HEK293 (cell line): ENCODE measurements around the gene NR1H3.

ENCODE experiments used
- BCL6B ChIP-seq: fragments of 450-650 bp; formaldehyde crosslinking; IDR thresholded peaks from 2 replicates; pipeline ENCODE4 v1.5.1; 2017; ENCODE audit warnings: missing biosample characterization, missing genetic modification characterization
- CTCF ChIP-seq: fragments of 450-650 bp; formaldehyde crosslinking; IDR thresholded peaks from 2 replicates; pipeline ENCODE4 v1.5.1; 2016; ENCODE audit warnings: missing biosample characterization, missing genetic modification characterization
- GFI1B ChIP-seq: fragments of 450-650 bp; formaldehyde crosslinking; IDR thresholded peaks from 2 replicates; pipeline ENCODE4 v1.5.1; 2016; ENCODE audit warnings: missing biosample characterization, missing genetic modification characterization
- GLI4 ChIP-seq: fragments of 450-650 bp; formaldehyde crosslinking; IDR thresholded peaks from 2 replicates; pipeline ENCODE4 v1.5.1; 2016; ENCODE audit warnings: missing biosample characterization, missing genetic modification characterization
- GLIS1 ChIP-seq: fragments of 450-650 bp; formaldehyde crosslinking; IDR thresholded peaks from 2 replicates; pipeline ENCODE4 v1.5.1; 2016; ENCODE audit warnings: missing biosample characterization, missing genetic modification characterization
- GLIS2 ChIP-seq: fragments of 450-650 bp; formaldehyde crosslinking; IDR thresholded peaks from 2 replicates; pipeline ENCODE4 v1.5.1; 2016; ENCODE audit warnings: missing biosample characterization, missing genetic modification characterization
- KLF7 ChIP-seq: fragments of 450-650 bp; formaldehyde crosslinking; IDR thresholded peaks from 2 replicates; pipeline ENCODE4 v1.5.1; 2016; ENCODE audit warnings: missing biosample characterization, missing genetic modification characterization, borderline replicate concordance
- PATZ1 ChIP-seq: fragments of 450-650 bp; formaldehyde crosslinking; IDR thresholded peaks from 2 replicates; pipeline ENCODE4 v1.5.1; 2016; ENCODE audit warnings: missing biosample characterization, missing genetic modification characterization
- PRDM1 ChIP-seq: fragments of 450-650 bp; formaldehyde crosslinking; IDR thresholded peaks from 2 replicates; pipeline ENCODE4; 2016; ENCODE audit warnings: missing biosample characterization, missing genetic modification characterization
- PRDM10 ChIP-seq: fragments of 450-650 bp; formaldehyde crosslinking; IDR thresholded peaks from 2 replicates; pipeline ENCODE4 v1.5.1; 2016; ENCODE audit warnings: missing biosample characterization, missing genetic modification characterization
- ZBTB26 ChIP-seq: fragments of 450-650 bp; formaldehyde crosslinking; optimal IDR thresholded peaks from 2 replicates; pipeline ENCODE3; 2016; ENCODE audit warnings: missing biosample characterization, mild to moderate bottlenecking, missing genetic modification characterization
- ZFP37 ChIP-seq: fragments of 450-650 bp; formaldehyde crosslinking; IDR thresholded peaks from 2 replicates; pipeline ENCODE4 v1.5.1; 2016; ENCODE audit warnings: missing biosample characterization, missing genetic modification characterization
- ZFP41 ChIP-seq: fragments of 450-650 bp; formaldehyde crosslinking; IDR thresholded peaks from 2 replicates; pipeline ENCODE4 v1.5.1; 2016; ENCODE audit warnings: missing biosample characterization, missing genetic modification characterization, borderline replicate concordance
- ZNF133 ChIP-seq: fragments of 450-650 bp; formaldehyde crosslinking; IDR thresholded peaks from 2 replicates; pipeline ENCODE4 v1.5.1; 2016; ENCODE audit warnings: missing biosample characterization, missing genetic modification characterization
- ZNF2 ChIP-seq: fragments of 450-650 bp; formaldehyde crosslinking; IDR thresholded peaks from 2 replicates; pipeline ENCODE4 v1.5.1; 2016; ENCODE audit warnings: missing biosample characterization, missing genetic modification characterization
- ZNF274 ChIP-seq, 2 experiments: fragments of 200-500 bp in 1 of 2; fragments of 450-650 bp in 1 of 2; sonication (Bioruptor generic) in 1 of 2; formaldehyde crosslinking in 1 of 2; IDR thresholded peaks; 2 replicates each; pipeline versions ENCODE4 v1.5.1 to v1.6.1; 2014 to 2016; ENCODE audit warnings: borderline replicate concordance in 1 of 2, inconsistent platforms in 1 of 2, low read length in 1 of 2, missing biosample characterization in 1 of 2, missing genetic modification characterization in 1 of 2
- ZNF324 ChIP-seq: fragments of 450-650 bp; formaldehyde crosslinking; IDR thresholded peaks from 2 replicates; pipeline ENCODE4 v1.5.1; 2016; ENCODE audit warnings: missing biosample characterization, missing genetic modification characterization
- ZNF341 ChIP-seq: fragments of 450-650 bp; formaldehyde crosslinking; IDR thresholded peaks from 2 replicates; pipeline ENCODE4; 2016; ENCODE audit warnings: low read depth, missing biosample characterization, missing genetic modification characterization
- ZNF473 ChIP-seq: fragments of 450-650 bp; formaldehyde crosslinking; IDR thresholded peaks from 2 replicates; pipeline ENCODE4 v1.5.1; 2017; ENCODE audit warnings: missing biosample characterization, missing genetic modification characterization
- ZNF510 ChIP-seq: fragments of 450-650 bp; formaldehyde crosslinking; IDR thresholded peaks from 2 replicates; pipeline ENCODE4 v1.5.1; 2018; ENCODE audit warnings: mild to moderate bottlenecking, missing genetic modification characterization, missing biosample characterization; ENCODE audit not compliant: insufficient replicate concordance
- ZNF560 ChIP-seq: fragments of 450-650 bp; formaldehyde crosslinking; IDR thresholded peaks from 2 replicates; pipeline ENCODE4 v1.5.1; 2017; ENCODE audit warnings: missing biosample characterization, missing genetic modification characterization, borderline replicate concordance
- ZNF580 ChIP-seq: fragments of 450-650 bp; formaldehyde crosslinking; IDR thresholded peaks from 2 replicates; pipeline ENCODE4 v1.5.1; 2016; ENCODE audit warnings: missing biosample characterization, missing genetic modification characterization
- ZNF585B ChIP-seq: fragments of 450-650 bp; formaldehyde crosslinking; IDR thresholded peaks from 2 replicates; pipeline ENCODE4 v1.5.1; 2016; ENCODE audit warnings: missing biosample characterization, missing genetic modification characterization
- ZNF600 ChIP-seq: fragments of 450-650 bp; formaldehyde crosslinking; IDR thresholded peaks from 2 replicates; pipeline ENCODE4 v1.5.1; 2016; ENCODE audit warnings: missing biosample characterization, missing genetic modification characterization
- ZNF670 ChIP-seq: fragments of 450-650 bp; formaldehyde crosslinking; IDR thresholded peaks from 2 replicates; pipeline ENCODE4 v1.5.1; 2016; ENCODE audit warnings: missing biosample characterization, missing genetic modification characterization, low read depth
- ZNF692 ChIP-seq: fragments of 450-650 bp; formaldehyde crosslinking; IDR thresholded peaks from 2 replicates; pipeline ENCODE4 v1.5.1; 2016; ENCODE audit warnings: missing biosample characterization, missing genetic modification characterization

NR1H3 gene

GRCh38 chr11:47248664-47249377 lies 9.0 kb upstream of the NR1H3 start, which contains the start of gene ACP2 (continued):
- peak; percentile 75 for TF ChIP-seq GLIS2 (tag by site-specific recombination)
- TF ChIP-seq PRDM1 (tag by site-specific recombination) = no peak; the same call in none of the 2 replicates
- TF ChIP-seq ZFP41 (tag by site-specific recombination) = no peak
- TF ChIP-seq ZBTB26 (tag by site-specific recombination) = peak; percentile 56
- peak; percentile 54; the same call in 1 of the 2 replicates for TF ChIP-seq ZNF600 (tag by site-specific recombination)
- TF ChIP-seq ZNF473 (tag by site-specific recombination) = no peak
- TF ChIP-seq KLF7 (tag by site-specific recombination) = peak; percentile 89
- peak; percentile 94 for TF ChIP-seq ZNF324 (tag by site-specific recombination)
- TF ChIP-seq ZNF670 (tag by site-specific recombination) = no peak
- TF ChIP-seq ZNF560 (tag by site-specific recombination) = no peak
- no peak; the same call in 1 of the 2 replicates for TF ChIP-seq ZNF341 (tag by site-specific recombination)
- TF ChIP-seq ZNF133 (tag by site-specific recombination) = no peak
- no peak for TF ChIP-seq ZNF510
- TF ChIP-seq GLI4 (tag by site-specific recombination) = 0 out of 2 replicates have a peak, but pooled peaks have one; percentile 89
- TF ChIP-seq GLIS1 (tag by site-specific recombination) = no peak
- TF ChIP-seq PATZ1 = peak; percentile 75
- TF ChIP-seq PRDM10 (tag by site-specific recombination) = peak; percentile 90
- TF ChIP-seq ZNF2 (tag by site-specific recombination) = peak; percentile 92
- TF ChIP-seq ZFP37 (tag by site-specific recombination) = no peak; the same call in 1 of the 2 replicates
- TF ChIP-seq ZNF580 (tag by site-specific recombination) = peak; percentile 82; the same call in 1 of the 2 replicates
- peak; percentile 82 for TF ChIP-seq ZNF692 (tag by site-specific recombination)
- TF ChIP-seq ZNF274 (IDR thresholded peaks at IDR 0.05; ENCODE audit: low read length) = no peak
- TF ChIP-seq ZNF274 (tag by site-specific recombination; IDR thresholded peaks at IDR 0.05; ENCODE audit: borderline replicate concordance) = no peak
- no peak for TF ChIP-seq ZNF585B (tag by site-specific recombination)
- TF ChIP-seq BCL6B (tag by site-specific recombination) = no peak
- TF ChIP-seq CTCF (tag by site-specific recombination) = peak; percentile 65
- no peak for TF ChIP-seq GFI1B
